ENCODE data around the gene MRPL40.

The MRPL40 gene

GRCh38 chr22:19463491-19464469 lies 31.4 kb downstream of the MRPL40 start:
- H3F3A ChIP-seq (ENCODE audit: low read depth): no peaks in the 10 kb centered on the region
- H3K4me3 ChIP-seq (ENCODE audit: low read length, poor library complexity, severe bottlenecking): no peak overlapping the region
- no peaks in the 10 kb centered on the region for H3K27me3 ChIP-seq (ENCODE audit: insufficient read depth, low read length, poor library complexity, severe bottlenecking)
- H3K4me1 ChIP-seq (ENCODE audit: insufficient read depth, low read length, poor library complexity, severe bottlenecking): no peaks in the 10 kb centered on the region
- no peaks in the 10 kb centered on the region for H3K79me2 ChIP-seq (ENCODE audit: insufficient read depth, low read length)
- no peak for TF ChIP-seq CTCF (conservative IDR thresholded peaks at IDR 0.05; ENCODE audit: low read length)
- no peak for TF ChIP-seq EZH2phosphoT487 (IDR thresholded peaks at IDR 0.05; ENCODE audit: borderline replicate concordance)
- no peak overlapping the region for H3K9ac ChIP-seq (ENCODE audit: low read depth, low read length, poor library complexity, severe bottlenecking)
- H2AFZ ChIP-seq (ENCODE audit: low read length): no peak overlapping the region
- peaks cover 67% of the 10 kb centered on the region; the same call in 1 of the 2 replicates for H3K36me3 ChIP-seq (ENCODE audit: insufficient read depth, low read length)
- H3K9me3 ChIP-seq (ENCODE audit: insufficient read depth, low read depth, low read length): no peaks in the 10 kb centered on the region
- no peaks in the 10 kb centered on the region for H3K9me2 ChIP-seq (replicated peaks; ENCODE audit: low read depth, low read length)
- H4K20me1 ChIP-seq (ENCODE audit: insufficient read depth, low read length, poor library complexity, severe bottlenecking): no peaks in the 10 kb centered on the region
- H3K4me2 ChIP-seq (ENCODE audit: low read depth, low read length, poor library complexity, severe bottlenecking): no peak overlapping the region

- Histone ChIP-seq H3K36me3 (ENCODE audit: insufficient read depth, low read length) (peaks cover 74% of the 10 kb centered on the region; the same call in 1 of the 2 replicates), H3K79me2 (ENCODE audit: insufficient read depth, low read length) (no peaks in the 10 kb centered on the region), H3K4me1 (ENCODE audit: insufficient read depth, low read length, poor library complexity, severe bottlenecking) (no peaks in the 10 kb centered on the region), H4K20me1 (ENCODE audit: insufficient read depth, low read length, poor library complexity, severe bottlenecking) (no peaks in the 10 kb centered on the region), H3K9me2 (replicated peaks; ENCODE audit: low read depth, low read length) (no peaks in the 10 kb centered on the region), H3K9me3 (ENCODE audit: insufficient read depth, low read depth, low read length) (no peaks in the 10 kb centered on the region), H3K4me2 (ENCODE audit: low read depth, low read length, poor library complexity, severe bottlenecking) (no peak overlapping the region), H3K27me3 (ENCODE audit: insufficient read depth, low read length, poor library complexity, severe bottlenecking) (no peaks in the 10 kb centered on the region), H2AFZ (ENCODE audit: low read length) (no peak overlapping the region), H3K9ac (ENCODE audit: low read depth, low read length, poor library complexity, severe bottlenecking) (no peak overlapping the region), H3K4me3 (ENCODE audit: low read length, poor library complexity, severe bottlenecking) (no peak overlapping the region), H3F3A (ENCODE audit: low read depth) (no peaks in the 10 kb centered on the region)
- TF ChIP-seq CTCF (conservative IDR thresholded peaks at IDR 0.05; ENCODE audit: low read length) (no peak), EZH2phosphoT487 (IDR thresholded peaks at IDR 0.05; ENCODE audit: borderline replicate concordance) (no peak)
Measured at GRCh38 chr22:19464546-19464945, 32.2 kb downstream of the MRPL40 start.

GRCh38 chr22:19464975-19465374 lies 32.6 kb downstream of the MRPL40 start:
- Histone ChIP-seq H3K79me2 (ENCODE audit: insufficient read depth, low read length) (no peaks in the 10 kb centered on the region), H3K36me3 (ENCODE audit: insufficient read depth, low read length) (peaks cover 79% of the 10 kb centered on the region; the same call in 1 of the 2 replicates), H3K9ac (ENCODE audit: low read depth, low read length, poor library complexity, severe bottlenecking) (no peak overlapping the region), H3K27me3 (ENCODE audit: insufficient read depth, low read length, poor library complexity, severe bottlenecking) (no peaks in the 10 kb centered on the region), H3F3A (ENCODE audit: low read depth) (no peaks in the 10 kb centered on the region), H2AFZ (ENCODE audit: low read length) (no peak overlapping the region), H3K9me3 (ENCODE audit: insufficient read depth, low read depth, low read length) (no peaks in the 10 kb centered on the region), H4K20me1 (ENCODE audit: insufficient read depth, low read length, poor library complexity, severe bottlenecking) (no peaks in the 10 kb centered on the region), H3K4me2 (ENCODE audit: low read depth, low read length, poor library complexity, severe bottlenecking) (no peak overlapping the region), H3K4me1 (ENCODE audit: insufficient read depth, low read length, poor library complexity, severe bottlenecking) (no peaks in the 10 kb centered on the region), H3K4me3 (ENCODE audit: low read length, poor library complexity, severe bottlenecking) (no peak overlapping the region), H3K9me2 (replicated peaks; ENCODE audit: low read depth, low read length) (no peaks in the 10 kb centered on the region)
- no peak for TF ChIP-seq CTCF (conservative IDR thresholded peaks at IDR 0.05; ENCODE audit: low read length)
- no peak for TF ChIP-seq EZH2phosphoT487 (IDR thresholded peaks at IDR 0.05; ENCODE audit: borderline replicate concordance)

Data from Loucy (cell line).